CMK (cell line): ENCODE measurements around the gene CD300H.

Source experiments
- DNase-seq: peaks from one replicate; pipeline ENCODE4 v3.0.0-alpha.2; 2010; ENCODE audit warnings: low read depth

CD300H gene

GRCh38 chr17:74567397-74567796 lies at the start of gene CD300H:
Gene CD300H, minus strand, starts transcription at chr17:74567509.
- DNase-seq, result no peak

GRCh38 chr17:74616696-74617095 lies 49.4 kb upstream of the CD300H start:
- DNase-seq, result no peak

- DNase-seq, result no peak
These were observed 44.7 kb upstream of the CD300H start for GRCh38 chr17:74612046-74612445.

- DNase-seq, result no peak
These were observed 42.8 kb upstream of the CD300H start for GRCh38 chr17:74610108-74610507.

- no peak for DNase-seq
These were observed 41.2 kb upstream of the CD300H start for GRCh38 chr17:74608511-74608910.

GRCh38 chr17:74607221-74607620 lies 39.9 kb upstream of the CD300H start:
- no peak for DNase-seq

- DNase-seq, result no peak
These were observed 38.7 kb upstream of the CD300H start for GRCh38 chr17:74606050-74606449.

- no peak for DNase-seq
These were observed 38.1 kb upstream of the CD300H start for GRCh38 chr17:74605361-74605760.

GRCh38 chr17:74604761-74605160 lies 37.5 kb upstream of the CD300H start:
- no peak for DNase-seq

GRCh38 chr17:74604200-74604599 lies 36.9 kb upstream of the CD300H start:
- no peak for DNase-seq

- DNase-seq, result no peak
These were observed 36.4 kb upstream of the CD300H start for GRCh38 chr17:74603746-74604145.

- DNase-seq, result no peak
These were observed 35.8 kb upstream of the CD300H start for GRCh38 chr17:74603037-74603635.

- DNase-seq, result peak; percentile 40
These were observed 34.7 kb upstream of the CD300H start for GRCh38 chr17:74601944-74602572.

GRCh38 chr17:74599448-74599939 lies 32.2 kb upstream of the CD300H start:
- DNase-seq, result no peak

GRCh38 chr17:74599023-74599399 lies 31.7 kb upstream of the CD300H start:
- peak; percentile 8 for DNase-seq

GRCh38 chr17:74598346-74599022 lies 31.2 kb upstream of the CD300H start:
- no peak for DNase-seq

GRCh38 chr17:74597069-74597790 lies 29.9 kb upstream of the CD300H start:
- no peak for DNase-seq

- no peak for DNase-seq
These were observed 27.9 kb upstream of the CD300H start for GRCh38 chr17:74595037-74595750.

- no peak for DNase-seq
These were observed 25.0 kb upstream of the CD300H start, which contains the start of gene CD300LD for GRCh38 chr17:74592087-74592990. Gene CD300LD, minus strand, starts transcription at chr17:74592283. Its CDS starts 81 bp downstream, at chr17:74592202.

GRCh38 chr17:74591503-74591902 lies 24.2 kb upstream of the CD300H start:
- DNase-seq, result no peak

- no peak for DNase-seq
These were observed 18.4 kb upstream of the CD300H start for GRCh38 chr17:74585711-74586110.
